NCI-H2227 (cell line): Measurements from ENCODE around the gene CCDC83.
A peak's percentile ranks its signal among the peaks of the same experiment; 100 is the strongest.
"Not testable (repeated sequence)": the region's sequence is repeated elsewhere in the genome, so short reads cannot be mapped to it uniquely, and the experiment has no call there.

ENCODE experiments used
- DNase-seq: peaks from one replicate; lab custom pipeline; 2025; ENCODE audit not compliant: unreplicated experiment; lab: John Stamatoyannopoulos, UW

The CCDC83 gene

DNA sequence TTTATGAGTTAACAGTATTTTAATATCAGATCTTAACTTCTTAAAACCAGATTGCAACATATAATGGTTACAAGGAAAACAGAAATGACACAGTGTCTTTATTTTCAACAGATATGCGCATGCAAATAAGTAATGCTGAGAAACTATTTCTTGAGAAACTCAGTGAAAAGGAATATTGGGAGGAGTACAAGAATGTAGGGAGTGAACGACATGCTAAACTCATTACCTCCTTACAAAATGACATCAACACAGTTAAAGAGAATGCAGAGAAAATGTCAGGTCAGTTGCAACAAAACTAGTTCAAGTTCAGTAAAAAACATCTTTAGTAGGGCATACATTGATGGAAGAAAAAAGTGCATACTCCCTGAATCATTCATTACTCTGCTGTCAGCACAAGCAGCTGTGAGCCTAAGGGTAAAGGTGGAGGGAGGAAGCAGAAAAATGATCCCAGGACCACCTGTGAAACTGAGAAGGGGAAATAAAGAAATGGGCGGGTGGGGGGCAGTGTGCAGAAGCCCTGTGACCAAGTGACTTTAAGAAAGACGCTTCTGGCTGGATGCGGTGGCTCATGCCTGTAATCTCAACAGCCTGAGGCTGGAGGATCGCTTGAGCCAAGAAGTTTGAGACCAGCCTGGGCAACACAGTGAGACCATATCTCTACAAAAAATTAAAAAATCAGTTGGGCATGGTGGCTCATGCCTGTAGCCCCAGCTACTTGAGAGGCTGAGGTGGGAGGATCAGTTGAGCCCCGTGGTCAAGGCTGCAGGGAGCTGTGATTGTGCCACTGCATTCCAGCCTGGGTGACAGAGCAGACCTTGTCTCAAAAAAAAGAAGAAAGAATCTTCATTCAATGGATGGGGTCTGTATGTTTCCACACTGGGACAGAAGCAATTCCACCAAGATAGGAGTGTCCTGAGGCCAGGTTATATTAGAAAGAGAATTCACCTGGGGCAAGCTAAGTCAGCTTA, 31.2 kb downstream of the CCDC83 start:
- DNase-seq, result no peak

- DNase-seq, result no peak
Observed at GRCh38 chr11:85889108-85889507, 33.9 kb downstream of the CCDC83 start.

- no peak for DNase-seq
Observed at GRCh38 chr11:85889676-85890579, 34.7 kb downstream of the CCDC83 start.

DNA sequence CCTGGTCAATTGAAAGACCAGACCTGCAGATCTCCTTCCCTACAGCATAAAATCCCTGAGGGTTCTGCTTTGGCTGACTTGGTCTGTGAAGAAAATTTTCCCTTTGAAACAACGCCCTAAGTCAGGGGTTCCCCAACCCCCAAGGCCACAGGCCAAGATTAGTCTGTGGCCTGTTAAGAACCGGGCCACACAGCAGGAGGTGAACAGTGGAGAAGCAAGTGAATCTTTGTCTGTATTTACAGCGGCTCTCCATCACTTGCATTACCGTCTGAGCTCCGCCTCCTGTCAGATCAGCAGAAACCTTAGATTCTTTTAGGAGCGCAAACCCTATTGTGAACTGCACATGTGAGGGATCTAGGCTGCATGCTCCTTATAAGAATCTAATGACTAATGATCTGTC, 38.2 kb downstream of the CCDC83 start:
- DNase-seq, result peak; percentile 13

- DNase-seq, result no peak
Observed at GRCh38 chr11:85896876-85897275, 41.7 kb downstream of the CCDC83 start.

DNA sequence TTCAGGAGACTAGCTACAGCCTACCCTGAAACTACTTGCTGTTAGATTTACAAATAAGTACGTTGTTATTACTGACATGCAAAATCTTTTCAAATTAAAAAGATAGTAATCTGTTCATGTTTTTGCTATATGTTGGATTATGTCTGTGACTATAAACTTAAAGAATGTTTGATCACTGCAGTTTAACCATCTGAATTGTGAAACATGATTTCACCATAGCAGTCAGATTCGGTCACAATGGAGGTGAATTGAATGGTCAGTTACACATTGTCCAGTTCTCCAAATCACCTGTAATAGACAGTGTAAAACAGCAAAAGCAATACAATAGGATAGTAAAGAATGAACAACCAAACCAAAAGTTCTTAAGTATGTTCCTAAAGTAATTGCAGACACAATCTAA, 43.3 kb downstream of the CCDC83 start:
- no peak for DNase-seq

GRCh38 chr11:85902353-85902752, 47.2 kb downstream of the CCDC83 start:
- DNase-seq, result no peak

- no peak for DNase-seq
Observed at GRCh38 chr11:85903406-85903805, 48.2 kb downstream of the CCDC83 start.

GRCh38 chr11:85903811-85904210, 48.6 kb downstream of the CCDC83 start:
- no peak for DNase-seq

DNA sequence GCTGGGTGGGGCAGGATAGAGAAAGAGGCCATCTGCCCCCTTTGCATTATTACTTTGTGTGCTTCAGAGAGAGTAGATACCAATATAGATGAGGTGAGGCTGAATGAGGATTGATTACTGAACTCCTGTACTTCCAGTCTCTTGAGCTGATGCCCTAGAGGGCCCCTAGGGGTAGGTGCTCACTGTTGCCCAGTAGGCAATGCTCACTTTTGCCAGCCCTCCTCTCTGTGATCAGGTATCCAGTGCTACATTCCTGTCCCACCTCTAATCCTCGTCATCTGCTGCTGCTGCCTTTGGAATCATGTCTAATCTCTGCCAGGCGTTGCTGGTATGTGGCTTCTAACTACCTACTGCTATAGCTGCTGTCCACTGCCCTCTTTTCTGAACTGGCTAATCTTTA, 57.2 kb downstream of the CCDC83 start:
- no peak for DNase-seq

GRCh38 chr11:85913513-85913912, 58.3 kb downstream of the CCDC83 start:
- no peak for DNase-seq

DNA sequence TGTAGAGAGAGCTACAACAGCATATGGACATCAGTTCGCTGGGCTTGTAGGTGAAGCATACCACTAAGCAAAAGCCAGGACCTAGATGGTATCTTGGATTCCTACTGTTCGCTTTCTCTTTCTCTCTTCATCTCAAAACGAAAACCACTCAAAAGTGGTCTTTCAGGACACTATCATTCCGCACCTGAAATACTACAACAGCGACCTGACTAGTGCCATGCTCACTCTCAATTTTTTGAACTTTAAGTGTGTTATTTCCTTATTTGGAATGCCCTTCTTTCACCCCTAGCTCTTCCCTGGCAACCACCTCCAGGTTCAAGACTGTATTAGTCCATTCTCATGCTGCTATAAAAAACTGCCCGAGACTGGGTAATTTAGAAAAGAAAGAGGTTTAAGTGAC, 59.2 kb downstream of the CCDC83 start:
- no peak for DNase-seq

DNA sequence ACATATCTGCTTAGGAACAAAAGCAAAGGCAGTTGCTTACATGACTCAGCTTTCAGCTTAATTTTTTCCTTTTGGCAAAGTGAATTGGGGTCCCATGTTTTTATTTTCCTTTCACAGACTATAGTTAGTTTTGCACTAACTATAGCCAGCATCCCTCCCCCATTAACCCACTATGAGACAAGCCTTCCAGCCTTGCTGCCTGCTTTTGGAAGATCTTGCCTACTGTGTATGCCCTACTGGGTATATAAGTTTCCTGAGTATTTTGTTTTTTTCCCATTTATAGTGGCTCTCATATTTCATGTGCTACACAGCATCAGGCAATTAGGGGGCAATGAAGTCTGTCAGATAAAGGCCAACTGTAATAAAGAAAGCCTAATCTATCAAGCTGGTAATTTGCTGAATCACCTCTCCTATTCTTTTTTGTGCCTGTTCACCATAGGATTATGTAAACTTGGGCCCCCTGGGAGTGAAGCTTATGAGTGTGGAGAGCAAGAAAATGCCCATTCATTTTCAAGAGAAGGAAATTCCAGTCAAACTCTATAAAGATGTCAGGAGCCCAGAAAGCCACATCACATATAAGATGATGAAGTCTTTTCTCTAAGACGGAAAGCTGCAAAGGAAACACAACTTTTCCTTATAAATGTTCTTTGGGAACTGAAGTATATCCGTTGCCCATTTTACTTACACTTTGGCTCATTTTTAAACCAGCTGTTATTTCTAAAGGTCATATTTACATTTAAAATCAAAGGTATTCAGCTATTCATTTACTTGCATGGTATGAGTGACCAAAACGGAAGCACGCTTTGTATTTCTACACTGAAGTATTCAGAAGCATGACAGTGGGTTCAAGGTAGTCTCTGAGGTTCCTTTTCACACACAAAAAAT, 64.0 kb downstream of the CCDC83 start:
- no peak for DNase-seq

DNA sequence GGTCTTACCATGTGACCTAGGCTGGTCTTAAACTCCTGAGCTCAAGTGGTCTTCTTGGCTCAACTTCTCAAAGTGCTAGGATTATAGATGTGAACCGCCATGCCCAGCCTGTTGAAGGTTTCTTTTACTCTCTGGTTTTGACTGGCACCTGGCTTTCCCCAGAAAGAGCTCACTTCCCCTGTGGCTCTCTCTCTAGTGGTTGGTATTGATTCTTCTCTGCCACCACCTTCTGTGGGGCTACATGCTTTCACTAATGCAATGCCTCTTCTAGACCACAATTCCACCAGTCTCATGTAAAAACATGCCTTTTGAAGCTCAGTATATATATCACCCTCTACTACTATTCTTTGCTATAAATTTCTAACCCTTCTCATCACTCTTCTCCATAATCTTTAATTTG, 67.2 kb downstream of the CCDC83 start:
- no peak for DNase-seq

DNA sequence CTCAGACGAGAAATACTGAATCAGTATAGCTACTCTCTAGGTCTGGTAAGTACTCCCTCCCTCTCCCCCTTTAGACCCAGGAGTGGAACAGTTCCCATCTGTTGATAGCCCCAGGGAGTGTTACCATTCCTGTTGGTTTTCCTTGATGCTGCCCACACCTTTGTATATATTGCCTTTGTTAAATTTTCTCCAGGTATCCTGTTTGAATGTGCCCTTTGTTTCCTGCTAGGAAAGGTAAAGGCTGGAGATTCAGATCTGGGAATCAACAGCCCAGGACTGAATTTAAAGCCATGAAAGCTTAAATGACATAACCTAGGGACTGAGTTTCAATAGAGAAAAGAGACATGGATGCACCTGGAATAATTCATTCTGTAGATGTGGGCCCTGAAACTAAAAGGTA, 68.3 kb downstream of the CCDC83 start:
- no peak for DNase-seq

DNA sequence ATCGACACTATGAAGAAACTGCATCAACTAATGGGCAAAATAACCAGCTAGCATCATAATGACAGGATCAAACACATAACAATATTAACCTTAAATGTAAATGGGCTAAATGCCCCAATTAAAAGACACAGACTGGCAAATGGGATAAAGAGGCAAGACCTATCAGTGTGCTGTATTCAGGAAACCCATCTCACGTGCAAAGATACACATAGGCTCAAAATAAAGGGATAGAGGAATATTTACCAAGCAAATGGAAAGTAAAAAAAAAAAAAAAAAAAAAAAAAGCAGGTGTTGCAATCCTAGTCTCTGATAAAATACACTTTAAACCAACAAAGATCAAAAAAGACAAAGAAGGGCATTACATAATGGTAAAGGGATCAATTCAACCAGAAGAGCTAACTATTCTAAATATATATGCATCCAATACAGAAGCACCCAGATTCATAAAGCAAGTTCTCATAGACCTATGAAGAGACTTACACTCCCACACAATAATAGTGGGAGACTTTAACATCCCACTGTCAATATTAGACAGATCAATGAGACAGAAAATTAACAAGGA, 71.6 kb downstream of the CCDC83 start:
- DNase-seq, result not testable (repeated sequence)

DNA sequence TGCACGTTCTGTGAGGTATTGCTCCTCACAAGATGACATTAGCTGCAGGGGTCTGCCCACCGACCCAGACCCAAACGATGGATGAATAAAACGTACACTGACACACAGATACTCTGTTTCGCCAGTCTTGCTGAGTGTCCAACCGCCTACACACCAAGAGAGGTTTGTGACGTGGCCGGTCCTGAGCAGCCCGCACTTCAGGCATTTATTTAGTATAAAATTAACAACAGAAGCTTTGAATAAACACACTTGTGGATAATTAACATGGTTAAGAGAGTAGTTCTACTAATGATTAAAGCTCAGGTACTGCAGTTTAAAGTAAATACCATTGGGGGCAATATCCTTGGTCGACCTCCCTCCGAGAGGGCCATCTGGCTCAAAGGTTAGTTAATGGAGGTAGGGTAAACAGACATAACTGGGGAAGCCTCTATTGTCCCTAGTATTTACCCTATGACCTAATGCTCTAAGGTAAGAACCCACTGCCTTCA, 75.7 kb downstream of the CCDC83 start:
- no peak for DNase-seq

GRCh38 chr11:85934596-85935169, 79.5 kb downstream of the CCDC83 start:
- DNase-seq, result no peak

DNA sequence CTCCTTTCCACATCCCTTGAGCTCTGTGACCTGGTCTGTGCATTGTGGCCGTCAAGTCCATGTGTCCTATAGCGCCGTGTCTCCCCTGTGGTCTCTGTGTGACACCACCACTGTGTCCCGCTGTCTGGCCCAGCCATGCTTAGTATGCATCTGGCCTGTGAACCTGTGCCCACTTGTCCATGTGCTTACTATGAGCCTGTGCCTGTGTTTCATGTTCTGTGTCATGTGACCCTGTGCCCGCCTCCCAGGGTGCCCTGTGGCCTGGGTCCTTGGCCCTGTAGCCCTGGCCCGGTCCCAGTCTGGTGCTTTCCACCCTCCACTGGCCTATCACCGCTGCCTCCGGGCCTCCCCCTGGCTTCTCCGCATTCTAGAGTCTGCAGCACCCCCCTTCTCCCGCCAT, 80.6 kb downstream of the CCDC83 start:
- no peak for DNase-seq

DNA sequence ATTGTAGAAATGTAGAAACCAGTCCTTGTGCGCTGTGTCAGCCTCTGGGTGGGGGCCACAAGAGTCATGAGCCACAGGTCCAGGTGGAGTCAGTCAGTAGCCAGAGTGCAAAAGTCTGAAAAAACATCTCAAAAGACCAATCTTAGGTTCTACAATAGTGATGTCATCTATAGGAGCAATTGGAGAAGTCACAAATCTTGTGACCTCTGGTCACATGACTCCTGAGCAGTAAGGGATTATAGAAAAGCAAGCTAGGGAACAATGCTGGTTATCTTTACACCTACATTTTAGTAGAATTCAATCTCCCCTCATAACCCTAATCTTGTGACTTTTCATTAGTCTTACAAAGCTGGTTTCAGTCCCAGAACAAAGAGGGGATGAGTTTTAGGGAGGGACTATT, 82.7 kb downstream of the CCDC83 start:
- DNase-seq, result no peak
